AG04450 (cell line): Measurements from ENCODE around the gene XXYLT1. TPM values are rescaled to one million over a fixed set of nuclear protein-coding genes. Genes with fewer than 3 reads are reported as not detected.

ENCODE experiments used
- CTCF ChIA-PET: fragments of 300-600, 350-600 bp; formaldehyde crosslinking; extraction: SDS; loops from one replicate; lab custom pipeline; 2022; ENCODE audit warnings: antibody characterized with exemption, inconsistent platforms; lab: Charles Lee
- POLR2A ChIA-PET: fragments of 350-600 bp; formaldehyde crosslinking; extraction: SDS; loops from one replicate; lab custom pipeline; 2021; ENCODE audit warnings: antibody characterized with exemption, inconsistent platforms; lab: Yijun Ruan, JAX
- DNase-seq: peaks from one replicate; pipeline ENCODE4 v3.0.0-alpha.2; 2011; ENCODE audit warnings: low read depth, low spot score
- H3K27ac ChIP-seq: one replicate; pipeline ENCODE4 v1.5.1; 2012; ENCODE audit warnings: low read depth, low read length, control low read depth
- H3K27me3 ChIP-seq: one replicate; pipeline ENCODE4 v1.6.0; 2012; ENCODE audit warnings: low read length; ENCODE audit not compliant: control insufficient read depth, insufficient read depth
- H3K4me3 ChIP-seq: 2 replicates; pipeline ENCODE4 v1.5.1; 2011; ENCODE audit warnings: mild to moderate bottlenecking, low read depth, low read length, control low read depth
- H3K9me3 ChIP-seq: 2 replicates; pipeline ENCODE4 v1.5.1; 2012; ENCODE audit warnings: low read length; ENCODE audit not compliant: control insufficient read depth, insufficient read depth
- polyA plus RNA-seq: library from polyadenylated mRNA; depleted of rRNA; stranded (reverse); fragments of >200 nt; gene quantifications from 2 replicates; pipeline ENCODE4 v1.2.3, GENCODE V29; 2011
- TF ChIP-seq, protein P1 (sequence below): IDR thresholded peaks from 2 replicates; pipeline ENCODE4 v1.5.1; 2011; ENCODE audit warnings: low read depth, low read length, control low read depth, inconsistent platforms

XXYLT1 gene
- polyA plus RNA-seq, 1 experiment = 16.5 TPM

DNA sequence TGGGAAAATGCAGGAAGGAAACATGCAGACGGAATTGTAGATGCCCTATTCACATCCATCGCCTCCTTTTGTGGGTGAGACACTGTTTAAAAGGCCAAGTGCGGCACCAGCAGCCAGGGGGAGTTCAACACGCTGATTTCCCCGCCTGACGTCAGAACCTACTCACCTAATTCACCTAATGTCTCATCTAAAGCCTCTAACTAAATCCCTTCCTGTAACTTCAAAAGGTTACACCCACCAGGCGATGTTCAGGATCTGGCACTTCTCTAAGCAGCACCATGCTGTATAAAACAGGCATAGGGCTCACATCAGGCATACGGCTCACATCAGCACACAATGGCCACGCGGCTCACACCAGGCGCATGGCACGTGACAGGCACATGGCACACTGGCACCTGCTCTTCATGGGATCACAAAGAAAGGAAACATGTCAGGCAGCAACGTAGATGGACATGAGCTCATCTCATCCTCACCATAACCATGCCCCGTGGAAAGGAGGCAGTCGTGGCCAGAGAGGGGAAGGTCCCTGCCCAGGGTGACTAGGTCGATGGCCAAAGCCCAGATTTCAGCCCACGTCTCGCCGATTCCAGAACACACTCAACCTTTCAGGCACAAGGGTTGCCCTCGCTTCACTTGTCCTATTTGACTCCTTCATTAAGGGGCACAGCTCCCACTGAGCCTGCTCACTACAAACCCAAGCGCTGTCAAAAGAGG, 21.7 kb downstream of the XXYLT1 start:
- TF ChIP-seq, protein P1, sequence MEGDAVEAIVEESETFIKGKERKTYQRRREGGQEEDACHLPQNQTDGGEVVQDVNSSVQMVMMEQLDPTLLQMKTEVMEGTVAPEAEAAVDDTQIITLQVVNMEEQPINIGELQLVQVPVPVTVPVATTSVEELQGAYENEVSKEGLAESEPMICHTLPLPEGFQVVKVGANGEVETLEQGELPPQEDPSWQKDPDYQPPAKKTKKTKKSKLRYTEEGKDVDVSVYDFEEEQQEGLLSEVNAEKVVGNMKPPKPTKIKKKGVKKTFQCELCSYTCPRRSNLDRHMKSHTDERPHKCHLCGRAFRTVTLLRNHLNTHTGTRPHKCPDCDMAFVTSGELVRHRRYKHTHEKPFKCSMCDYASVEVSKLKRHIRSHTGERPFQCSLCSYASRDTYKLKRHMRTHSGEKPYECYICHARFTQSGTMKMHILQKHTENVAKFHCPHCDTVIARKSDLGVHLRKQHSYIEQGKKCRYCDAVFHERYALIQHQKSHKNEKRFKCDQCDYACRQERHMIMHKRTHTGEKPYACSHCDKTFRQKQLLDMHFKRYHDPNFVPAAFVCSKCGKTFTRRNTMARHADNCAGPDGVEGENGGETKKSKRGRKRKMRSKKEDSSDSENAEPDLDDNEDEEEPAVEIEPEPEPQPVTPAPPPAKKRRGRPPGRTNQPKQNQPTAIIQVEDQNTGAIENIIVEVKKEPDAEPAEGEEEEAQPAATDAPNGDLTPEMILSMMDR = no peak
- Histone ChIP-seq H3K9me3 (no peaks in the 10 kb centered on the region; the same call in none of the 2 replicates), H3K4me3 (no peak overlapping the region), H3K27me3 (no peaks in the 10 kb centered on the region), H3K27ac (no peak overlapping the region)
- no peak for DNase-seq
- POLR2A ChIA-PET = no interaction called here
- CTCF ChIA-PET = no interaction called here

DNA sequence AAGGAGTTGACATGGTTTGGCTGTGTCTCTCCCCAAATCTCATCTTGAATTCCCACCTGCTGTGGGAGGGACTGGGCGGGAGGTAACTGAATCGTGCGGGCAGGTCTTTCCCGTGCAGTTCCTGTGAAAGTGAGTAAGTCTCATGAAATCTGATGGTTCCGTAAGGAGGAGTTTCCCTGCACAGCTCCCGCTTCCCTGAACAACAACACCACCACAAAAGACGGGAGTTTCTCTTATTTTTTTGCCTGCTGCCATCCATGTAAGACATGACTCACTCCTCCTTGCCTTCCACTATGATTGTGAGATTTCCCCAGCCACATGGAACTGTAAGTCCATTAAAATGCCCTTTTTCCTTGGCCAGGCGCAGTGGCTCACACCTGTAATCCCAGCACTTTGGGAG, 22.7 kb downstream of the XXYLT1 start:
- DNase-seq = no peak
- H3K27me3 ChIP-seq = no peaks in the 10 kb centered on the region
- POLR2A ChIA-PET = no interaction called here
- TF ChIP-seq, protein P1 = no peak
- H3K27ac ChIP-seq = no peak overlapping the region
- CTCF ChIA-PET = no interaction called here
- no peak overlapping the region for H3K4me3 ChIP-seq
- no peaks in the 10 kb centered on the region; the same call in none of the 2 replicates for H3K9me3 ChIP-seq

DNA sequence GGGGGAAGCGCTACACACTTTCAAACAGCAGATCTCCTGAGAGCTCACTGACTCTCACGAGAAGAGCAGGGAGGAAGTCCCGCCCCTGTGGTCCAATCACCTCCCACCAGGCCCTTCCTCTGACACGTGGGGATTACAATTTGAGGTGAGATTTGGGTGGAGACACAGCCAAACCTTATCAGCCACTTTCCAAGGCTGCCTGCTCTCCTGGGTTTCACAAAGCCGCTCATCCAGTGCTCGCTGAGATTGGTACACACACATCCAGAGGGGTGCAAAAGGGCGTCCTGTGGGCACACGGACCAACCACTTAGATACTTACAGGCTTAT, 23.1 kb downstream of the XXYLT1 start:
- Histone ChIP-seq H3K27me3 (no peaks in the 10 kb centered on the region), H3K4me3 (no peak overlapping the region), H3K27ac (no peak overlapping the region), H3K9me3 (no peaks in the 10 kb centered on the region; the same call in none of the 2 replicates)
- TF ChIP-seq, protein P1 = no peak
- ChIA-PET POLR2A (no interaction called here), CTCF (no interaction called here)
- DNase-seq = no peak

DNA sequence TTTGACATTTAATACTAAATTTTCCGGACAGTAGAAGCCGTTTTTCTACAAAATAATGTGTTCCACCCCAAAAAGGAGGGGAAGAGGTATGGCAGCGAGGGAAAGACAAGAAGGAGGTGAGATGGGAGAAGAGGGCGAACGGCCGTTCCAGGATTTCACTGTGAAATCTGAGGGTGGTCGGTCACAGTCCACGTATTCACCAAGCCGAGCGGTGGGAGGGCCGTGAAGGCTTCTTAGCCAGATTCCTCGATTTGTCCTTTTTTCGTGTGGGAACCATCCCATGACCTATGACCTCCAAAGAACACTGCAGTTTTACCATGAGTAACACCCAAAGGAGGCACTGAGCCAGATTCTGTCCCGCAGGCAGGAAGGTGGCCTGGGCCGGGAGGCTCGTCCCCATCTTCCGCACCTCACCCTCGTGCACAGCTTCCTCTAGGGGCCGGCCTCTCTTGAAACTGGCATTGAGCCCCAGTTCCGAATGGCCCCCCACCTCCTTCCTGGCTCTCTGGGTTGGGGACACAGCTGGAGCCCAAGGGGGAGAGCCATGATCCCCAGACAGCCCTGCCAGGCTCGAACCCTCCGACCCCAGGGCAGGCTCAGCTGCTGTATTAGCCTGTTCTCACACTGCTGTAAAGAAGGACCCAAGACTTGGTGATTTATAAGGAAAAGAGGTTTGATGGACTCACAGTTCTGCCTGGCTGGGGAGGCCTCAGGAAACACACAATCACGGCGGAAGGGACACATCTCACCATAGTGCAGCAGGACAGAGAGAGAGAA, 23.7 kb downstream of the XXYLT1 start:
- H3K4me3 ChIP-seq = no peak overlapping the region
- CTCF ChIA-PET = no interaction called here
- no peaks in the 10 kb centered on the region for H3K27me3 ChIP-seq
- POLR2A ChIA-PET = no interaction called here
- TF ChIP-seq, protein P1 = no peak
- no peak overlapping the region for H3K27ac ChIP-seq
- no peak for DNase-seq
- H3K9me3 ChIP-seq = no peaks in the 10 kb centered on the region; the same call in none of the 2 replicates

DNA sequence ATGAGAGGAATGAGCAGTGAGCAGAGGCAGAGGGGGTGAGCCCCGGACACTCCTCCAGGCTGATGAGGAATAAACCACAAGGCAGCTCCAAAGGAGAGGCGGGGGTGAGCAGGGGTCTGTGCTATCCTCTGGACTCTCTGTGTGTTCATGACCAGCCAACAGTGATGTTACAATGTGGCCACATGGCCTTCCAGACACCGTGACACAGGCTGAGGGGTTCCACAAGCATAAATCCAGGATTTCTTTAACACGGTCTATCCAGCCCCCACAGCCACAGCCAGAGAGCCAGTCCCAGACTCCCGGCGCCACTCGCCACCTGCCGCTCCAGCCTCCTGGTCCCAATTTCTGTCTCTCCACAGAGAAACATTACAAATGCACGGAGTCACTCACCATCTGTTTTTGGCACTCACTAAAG, 24.4 kb downstream of the XXYLT1 start:
- Histone ChIP-seq H3K9me3 (no peaks in the 10 kb centered on the region; the same call in none of the 2 replicates), H3K27me3 (no peaks in the 10 kb centered on the region), H3K4me3 (no peak overlapping the region), H3K27ac (no peak overlapping the region)
- TF ChIP-seq, protein P1 = no peak
- DNase-seq = no peak
- ChIA-PET CTCF (no interaction called here), POLR2A (no interaction called here)
